ENCODE results near the gene STX8. TPM values are rescaled to one million over a fixed set of nuclear protein-coding genes. Genes with fewer than 3 reads are reported as not detected.

The STX8 gene
- total RNA-seq, 1 experiment from 2014 or later: 49.0 TPM

DNA sequence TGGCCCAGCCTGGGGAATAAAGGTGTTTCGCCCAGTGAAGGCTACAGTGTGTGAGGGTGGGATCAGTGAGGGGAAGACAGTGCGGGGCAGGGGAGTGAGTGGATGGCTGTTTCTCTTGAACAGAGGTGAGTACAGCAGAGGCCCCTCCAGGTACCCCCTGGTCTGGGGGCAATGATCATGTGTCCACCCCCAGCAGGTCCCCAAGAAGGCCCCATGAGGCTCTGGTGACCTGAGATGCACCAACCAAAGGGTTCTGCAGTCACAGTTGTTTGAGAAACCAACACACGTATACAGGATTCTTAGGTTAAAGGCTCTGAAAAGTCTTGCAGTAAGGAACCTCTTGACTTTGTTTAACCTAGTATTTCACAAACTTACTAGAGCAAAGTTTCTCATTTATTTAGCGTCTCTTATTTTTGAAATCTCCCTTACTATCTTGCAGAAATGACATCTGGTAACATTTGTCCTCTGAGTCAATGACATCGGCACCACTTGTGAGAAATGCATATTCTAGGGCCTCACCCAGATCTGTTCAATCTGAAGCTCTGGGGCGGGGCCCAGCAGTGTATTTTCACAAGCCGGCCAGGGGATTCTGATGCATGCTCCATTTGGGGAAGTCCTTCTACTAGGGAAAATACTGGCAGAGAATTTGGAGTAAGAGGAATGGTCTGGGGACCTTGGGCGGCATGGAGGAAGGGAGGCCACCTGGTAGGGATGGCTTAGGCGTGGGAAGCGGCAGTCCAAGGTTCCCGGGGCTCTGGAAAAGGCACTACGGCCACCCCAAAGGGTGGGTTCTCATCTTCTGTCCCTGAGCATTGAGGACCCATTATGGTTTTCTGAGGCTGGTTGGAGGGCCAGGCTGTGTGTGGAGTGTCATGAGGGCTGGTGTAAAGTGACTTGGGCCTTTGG is 337.0 kb downstream of the STX8 start:
- intact Hi-C loops (cut with micrococcal nuclease): no loop called here
- Mint-ChIP-seq H3K36me3 (ENCODE audit: insufficient read depth, unreplicated experiment) (no peaks in the 10 kb centered on the region), H3K27me3 (ENCODE audit: insufficient read depth, unreplicated experiment) (no peaks in the 10 kb centered on the region), H3K27ac (ENCODE audit: low read depth, unreplicated experiment) (no peak overlapping the region), H3K4me1 (ENCODE audit: insufficient read depth, unreplicated experiment) (no peaks in the 10 kb centered on the region), H3K9me3 (ENCODE audit: unreplicated experiment) (no peaks in the 10 kb centered on the region), H3K4me3 (ENCODE audit: unreplicated experiment) (no peak overlapping the region)
- TF ChIP-seq, protein P1, sequence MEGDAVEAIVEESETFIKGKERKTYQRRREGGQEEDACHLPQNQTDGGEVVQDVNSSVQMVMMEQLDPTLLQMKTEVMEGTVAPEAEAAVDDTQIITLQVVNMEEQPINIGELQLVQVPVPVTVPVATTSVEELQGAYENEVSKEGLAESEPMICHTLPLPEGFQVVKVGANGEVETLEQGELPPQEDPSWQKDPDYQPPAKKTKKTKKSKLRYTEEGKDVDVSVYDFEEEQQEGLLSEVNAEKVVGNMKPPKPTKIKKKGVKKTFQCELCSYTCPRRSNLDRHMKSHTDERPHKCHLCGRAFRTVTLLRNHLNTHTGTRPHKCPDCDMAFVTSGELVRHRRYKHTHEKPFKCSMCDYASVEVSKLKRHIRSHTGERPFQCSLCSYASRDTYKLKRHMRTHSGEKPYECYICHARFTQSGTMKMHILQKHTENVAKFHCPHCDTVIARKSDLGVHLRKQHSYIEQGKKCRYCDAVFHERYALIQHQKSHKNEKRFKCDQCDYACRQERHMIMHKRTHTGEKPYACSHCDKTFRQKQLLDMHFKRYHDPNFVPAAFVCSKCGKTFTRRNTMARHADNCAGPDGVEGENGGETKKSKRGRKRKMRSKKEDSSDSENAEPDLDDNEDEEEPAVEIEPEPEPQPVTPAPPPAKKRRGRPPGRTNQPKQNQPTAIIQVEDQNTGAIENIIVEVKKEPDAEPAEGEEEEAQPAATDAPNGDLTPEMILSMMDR (IDR thresholded peaks at IDR 0.05; ENCODE audit: unreplicated experiment): no peak
- POLR2A ChIA-PET: no interaction called here
- BruUV-seq (replicated peaks): no TSS peak
- no peak for DNase-seq (ENCODE audit: unreplicated experiment)
- CTCF ChIA-PET: interaction anchor here (0.6 kb wide), 1 partner anchor 92 kb away, joined by 4 read pairs; no protein-coding TSS in a partner anchor

DNA sequence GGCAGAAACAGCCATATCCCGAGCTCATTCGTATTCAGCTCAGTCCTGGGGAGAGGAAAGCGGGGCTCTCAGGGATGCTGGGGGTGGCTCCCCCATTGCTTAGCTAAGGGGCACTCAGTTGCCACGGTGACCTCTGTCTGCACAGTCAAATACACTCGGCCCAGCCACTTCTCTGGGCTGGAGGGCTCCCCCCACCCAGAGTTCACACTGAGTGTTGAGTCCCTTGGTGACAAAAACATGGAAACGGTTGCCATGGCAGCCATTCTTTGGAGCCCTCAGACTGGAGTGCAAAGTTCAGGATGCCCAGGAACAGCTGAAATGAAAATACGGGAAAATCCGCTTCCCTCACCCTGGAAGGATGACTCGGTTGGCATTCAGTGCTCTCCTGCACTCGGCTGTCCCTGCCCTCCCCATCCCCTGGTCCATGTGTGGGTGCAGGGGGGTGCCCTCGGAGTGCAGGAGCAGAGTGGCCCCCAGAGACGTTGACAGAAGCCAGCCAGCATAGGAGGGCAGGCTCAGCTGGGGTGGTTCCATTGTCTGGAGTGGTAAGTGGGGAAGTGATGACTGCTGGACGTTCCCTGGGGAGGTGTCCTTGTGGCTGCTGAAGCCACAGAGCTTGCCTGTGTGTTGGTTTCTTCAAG is 337.8 kb downstream of the STX8 start:
- intact Hi-C loops (cut with micrococcal nuclease): no loop called here
- H3K27me3 Mint-ChIP-seq (ENCODE audit: insufficient read depth, unreplicated experiment): no peaks in the 10 kb centered on the region
- H3K4me1 Mint-ChIP-seq (ENCODE audit: insufficient read depth, unreplicated experiment): no peaks in the 10 kb centered on the region
- TF ChIP-seq, protein P1 (IDR thresholded peaks at IDR 0.05; ENCODE audit: unreplicated experiment): no peak
- H3K9me3 Mint-ChIP-seq (ENCODE audit: unreplicated experiment): no peaks in the 10 kb centered on the region
- DNase-seq (ENCODE audit: unreplicated experiment): no peak
- BruUV-seq (replicated peaks): no TSS peak
- ChIA-PET CTCF (interaction anchor here (0.6 to 1.0 kb wide), 2 partner anchors 93 to 285 kb away, joined by 4 read pairs; no protein-coding TSS in a partner anchor), POLR2A (interaction anchor here (1.0 kb wide), 1 partner anchor 21 kb away, joined by 3 read pairs; no protein-coding TSS in a partner anchor)
- H3K27ac Mint-ChIP-seq (ENCODE audit: low read depth, unreplicated experiment): no peak overlapping the region
- no peak overlapping the region for H3K4me3 Mint-ChIP-seq (ENCODE audit: unreplicated experiment)
- no peaks in the 10 kb centered on the region for H3K36me3 Mint-ChIP-seq (ENCODE audit: insufficient read depth, unreplicated experiment)

DNA sequence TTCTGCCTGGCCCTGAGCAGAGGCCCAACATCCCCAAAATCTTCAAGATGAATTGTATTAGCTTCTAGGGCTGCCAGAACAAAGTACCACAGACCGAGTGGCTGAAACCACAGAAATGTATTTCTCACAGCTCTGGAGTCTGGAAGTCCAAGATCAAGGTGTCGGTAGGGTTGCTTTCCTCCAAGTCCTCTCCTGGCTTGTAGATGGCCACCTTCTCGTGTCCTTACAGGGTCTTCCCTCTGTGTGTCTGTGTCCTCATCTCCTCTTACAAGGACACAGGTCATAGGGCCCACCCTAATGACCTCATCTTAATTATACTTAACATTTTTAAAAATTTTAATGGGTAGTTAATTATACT is 338.6 kb downstream of the STX8 start:
- no peak overlapping the region for H3K27ac Mint-ChIP-seq (ENCODE audit: low read depth, unreplicated experiment)
- ChIA-PET CTCF (interaction anchor here (1.0 to 1.1 kb wide), 2 partner anchors 54 to 286 kb away, joined by 3 to 4 read pairs; no protein-coding TSS in a partner anchor), POLR2A (interaction anchor here (1.0 kb wide), 1 partner anchor 20 kb away, joined by 3 read pairs; no protein-coding TSS in a partner anchor)
- intact Hi-C loops (cut with micrococcal nuclease): no loop called here
- no peak for DNase-seq (ENCODE audit: unreplicated experiment)
- H3K36me3 Mint-ChIP-seq (ENCODE audit: insufficient read depth, unreplicated experiment): no peaks in the 10 kb centered on the region
- H3K27me3 Mint-ChIP-seq (ENCODE audit: insufficient read depth, unreplicated experiment): no peaks in the 10 kb centered on the region
- no TSS peak for BruUV-seq (replicated peaks)
- H3K4me1 Mint-ChIP-seq (ENCODE audit: insufficient read depth, unreplicated experiment): no peaks in the 10 kb centered on the region
- H3K9me3 Mint-ChIP-seq (ENCODE audit: unreplicated experiment): no peaks in the 10 kb centered on the region
- no peak overlapping the region for H3K4me3 Mint-ChIP-seq (ENCODE audit: unreplicated experiment)
- TF ChIP-seq, protein P1 (IDR thresholded peaks at IDR 0.05; ENCODE audit: unreplicated experiment): no peak

Measured in MCF 10A (cell line).